Left forelimb (tissue), 1 donor: Measurements from ENCODE around the gene PRPF40B.

Experiments
- DNase-seq: peaks from one replicate; pipeline ENCODE4 v3.0.0-alpha.2; 2018; ENCODE audit warnings: low spot score

The PRPF40B gene

DNA sequence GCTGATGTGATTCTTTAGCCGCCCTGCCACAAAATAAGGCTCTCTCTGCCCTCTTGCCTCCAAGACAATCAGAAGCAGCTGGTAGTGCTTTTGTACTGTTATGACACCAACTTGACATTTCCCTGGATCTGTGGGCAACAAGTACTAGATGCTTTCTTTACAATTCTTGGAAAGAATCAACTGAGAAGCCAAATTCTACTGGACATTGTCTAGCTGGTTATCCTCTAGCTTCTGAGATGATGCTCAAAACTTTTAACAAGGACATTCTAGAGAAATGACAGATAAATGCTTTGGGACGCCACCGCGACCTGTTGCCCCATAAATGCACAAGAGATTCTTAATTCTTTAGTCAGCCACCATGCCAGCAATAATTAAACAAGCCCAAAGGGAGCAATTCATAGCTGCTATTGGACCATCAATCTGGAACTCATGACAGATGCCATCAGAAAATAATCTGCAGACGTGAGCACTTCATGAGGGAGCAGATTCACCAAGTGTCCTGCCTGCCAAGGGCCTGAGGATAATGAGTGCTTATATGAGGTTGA, 61.0 kb downstream of the PRPF40B start:
- DNase-seq, result no peak

DNA sequence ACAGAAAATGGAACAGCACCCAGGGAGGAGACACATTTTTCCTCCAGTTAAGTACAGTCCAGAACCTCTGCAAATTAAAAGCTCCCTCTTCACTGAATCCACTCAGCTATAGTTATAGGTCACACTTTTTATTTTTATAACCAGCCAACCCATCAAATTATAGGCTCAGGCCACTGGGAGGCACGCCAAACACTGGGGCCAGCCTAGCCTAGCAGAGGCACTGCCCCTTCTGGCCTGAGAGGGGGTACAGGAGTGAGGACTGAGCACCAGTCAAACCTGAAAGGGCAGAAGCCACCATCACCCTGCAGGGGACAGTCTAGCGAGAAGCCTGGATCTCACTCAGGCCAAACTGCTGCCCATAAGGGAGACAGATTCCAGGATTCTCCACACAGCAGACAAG, 64.6 kb downstream of the PRPF40B start:
- no peak for DNase-seq

DNA sequence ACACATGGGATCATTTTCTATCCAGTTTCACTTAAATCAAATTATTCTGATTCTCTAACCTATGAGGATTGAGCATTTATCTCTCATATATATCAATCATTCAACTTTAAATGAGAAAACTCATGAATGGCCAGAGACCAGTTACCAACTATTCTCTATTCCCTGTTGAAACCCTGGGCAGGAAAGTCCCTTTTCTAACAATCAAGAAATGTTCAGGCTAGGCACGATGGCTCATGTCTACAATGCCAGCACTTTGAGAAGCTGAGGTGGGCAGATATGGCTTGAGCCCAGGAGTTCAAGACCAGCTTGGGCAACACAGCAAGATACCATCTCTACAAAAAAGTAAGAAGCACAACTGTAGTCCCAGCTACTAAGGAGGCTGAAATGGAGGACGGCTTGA, 65.9 kb downstream of the PRPF40B start:
- no peak for DNase-seq

DNA sequence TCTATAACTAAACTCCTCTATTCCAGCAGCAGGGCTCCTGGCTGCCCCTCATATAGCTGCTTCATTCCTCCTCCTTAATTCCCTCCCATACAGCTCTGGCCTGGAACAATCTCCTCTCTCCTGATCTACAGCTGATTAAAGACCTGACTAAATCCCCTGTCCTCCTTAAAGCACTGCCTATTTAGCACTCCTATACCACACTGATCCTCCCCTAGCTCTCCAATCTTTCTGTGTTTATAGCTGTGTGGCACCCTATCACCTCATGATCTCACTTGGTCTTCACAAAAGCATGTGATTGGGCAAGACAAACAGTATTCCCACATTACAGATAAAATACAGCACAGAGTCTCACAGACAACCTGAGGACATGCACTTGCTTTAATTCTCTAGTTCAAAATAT, 66.4 kb downstream of the PRPF40B start:
- DNase-seq, result no peak

DNA sequence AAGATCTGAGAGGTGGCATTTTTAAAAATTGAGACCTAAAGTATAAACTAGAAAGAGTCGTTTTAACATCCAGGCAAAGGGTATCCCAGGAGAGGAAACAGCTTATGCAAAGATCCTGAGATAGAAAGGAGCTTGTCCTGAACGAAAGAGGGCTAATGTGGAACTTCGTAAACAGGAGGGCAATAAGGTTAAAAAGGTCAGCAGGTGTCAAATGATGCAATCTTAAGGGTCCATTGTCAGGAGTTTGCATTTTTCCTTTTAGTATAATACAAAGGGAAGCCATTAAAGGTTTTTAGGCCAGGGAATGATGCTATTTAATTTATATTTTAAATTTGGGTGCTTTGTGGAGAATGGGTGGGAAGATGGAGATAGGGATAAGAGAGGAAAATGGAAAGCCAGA, 69.5 kb downstream of the PRPF40B start:
- no peak for DNase-seq

DNA sequence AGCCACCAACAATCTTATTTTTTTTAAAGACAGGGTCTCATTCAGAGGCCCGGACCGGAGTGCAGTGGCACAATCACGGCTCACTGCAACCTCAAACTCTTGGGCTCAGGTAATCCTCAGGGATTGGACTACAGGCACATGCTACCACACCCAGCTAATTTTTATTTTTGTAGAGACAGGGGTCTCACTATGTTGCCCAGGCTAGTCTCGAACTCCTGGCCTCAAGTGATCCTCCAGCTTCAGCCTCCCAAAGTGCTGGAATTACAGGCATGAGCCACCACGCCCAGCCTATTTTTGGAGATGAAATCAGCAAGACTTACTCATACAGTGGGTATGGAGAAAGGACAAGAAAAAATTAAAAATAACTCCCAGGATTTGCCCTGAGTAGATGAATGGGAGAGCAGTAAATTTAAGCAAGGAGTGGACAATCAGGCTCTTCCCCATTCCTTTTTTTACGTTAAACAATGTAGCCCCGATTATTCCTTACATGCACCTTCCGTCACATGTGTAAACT, 70.6 kb downstream of the PRPF40B start:
- no peak for DNase-seq
